ENCODE measurements around the gene TLE4.

- TF ChIP-seq BHLHE40 (IDR thresholded peaks at IDR 0.05; ENCODE audit: low read depth, low read length), result no peak
- no peak for TF ChIP-seq HES2 (IDR thresholded peaks at IDR 0.05)
- no peak for TF ChIP-seq POLR2A (IDR thresholded peaks at IDR 0.05; ENCODE audit: low read length)
- TF ChIP-seq, protein P1, sequence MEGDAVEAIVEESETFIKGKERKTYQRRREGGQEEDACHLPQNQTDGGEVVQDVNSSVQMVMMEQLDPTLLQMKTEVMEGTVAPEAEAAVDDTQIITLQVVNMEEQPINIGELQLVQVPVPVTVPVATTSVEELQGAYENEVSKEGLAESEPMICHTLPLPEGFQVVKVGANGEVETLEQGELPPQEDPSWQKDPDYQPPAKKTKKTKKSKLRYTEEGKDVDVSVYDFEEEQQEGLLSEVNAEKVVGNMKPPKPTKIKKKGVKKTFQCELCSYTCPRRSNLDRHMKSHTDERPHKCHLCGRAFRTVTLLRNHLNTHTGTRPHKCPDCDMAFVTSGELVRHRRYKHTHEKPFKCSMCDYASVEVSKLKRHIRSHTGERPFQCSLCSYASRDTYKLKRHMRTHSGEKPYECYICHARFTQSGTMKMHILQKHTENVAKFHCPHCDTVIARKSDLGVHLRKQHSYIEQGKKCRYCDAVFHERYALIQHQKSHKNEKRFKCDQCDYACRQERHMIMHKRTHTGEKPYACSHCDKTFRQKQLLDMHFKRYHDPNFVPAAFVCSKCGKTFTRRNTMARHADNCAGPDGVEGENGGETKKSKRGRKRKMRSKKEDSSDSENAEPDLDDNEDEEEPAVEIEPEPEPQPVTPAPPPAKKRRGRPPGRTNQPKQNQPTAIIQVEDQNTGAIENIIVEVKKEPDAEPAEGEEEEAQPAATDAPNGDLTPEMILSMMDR (IDR thresholded peaks at IDR 0.05), result no peak
- TF ChIP-seq CHD4 (IDR thresholded peaks at IDR 0.05; ENCODE audit: borderline replicate concordance), result no peak
- no peak for TF ChIP-seq MAZ (IDR thresholded peaks at IDR 0.05; ENCODE audit: borderline replicate concordance, low read depth, low read length)
- TF ChIP-seq RAD21 (conservative IDR thresholded peaks at IDR 0.05 in 1 of 2, IDR thresholded peaks at IDR 0.05 in 1 of 2), result no peak
- TF ChIP-seq, protein P2, sequence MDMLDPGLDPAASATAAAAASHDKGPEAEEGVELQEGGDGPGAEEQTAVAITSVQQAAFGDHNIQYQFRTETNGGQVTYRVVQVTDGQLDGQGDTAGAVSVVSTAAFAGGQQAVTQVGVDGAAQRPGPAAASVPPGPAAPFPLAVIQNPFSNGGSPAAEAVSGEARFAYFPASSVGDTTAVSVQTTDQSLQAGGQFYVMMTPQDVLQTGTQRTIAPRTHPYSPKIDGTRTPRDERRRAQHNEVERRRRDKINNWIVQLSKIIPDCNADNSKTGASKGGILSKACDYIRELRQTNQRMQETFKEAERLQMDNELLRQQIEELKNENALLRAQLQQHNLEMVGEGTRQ (IDR thresholded peaks at IDR 0.05), result no peak
- no peak for TF ChIP-seq EP300 (IDR thresholded peaks at IDR 0.05)
- TF ChIP-seq ELK1 (IDR thresholded peaks at IDR 0.05; ENCODE audit: low read depth, low read length), result no peak
- no peak for TF ChIP-seq HDAC2 (IDR thresholded peaks at IDR 0.05)
Measured at GRCh38 chr9:79639354-79639753, 67.6 kb downstream of the TLE4 start.

All from A549 (cell line).